ENCODE measurements around the gene DNAJC6.
A peak's percentile ranks its signal among the peaks of the same experiment; 100 is the strongest.

Gene DNAJC6

GRCh38 chr1:65265296-65265650, 44.1 kb upstream of the DNAJC6 start:
- Mint-ChIP-seq H3K4me3 (peak overlapping the region; percentile 75 to 81 (median 79)), H3K4me1 (peaks cover 9% of the 10 kb centered on the region), H3K9me3 (no peaks in the 10 kb centered on the region), H3K36me3 (ENCODE audit: low read depth) (no peaks in the 10 kb centered on the region), H3K27me3 (ENCODE audit: low read depth) (peaks cover 64% of the 10 kb centered on the region), H3K27ac (peak overlapping the region in 1 of 3 experiments; percentile 7)
- TF ChIP-seq CTCF (IDR thresholded peaks at IDR 0.05; ENCODE audit: unreplicated experiment in 3 of 3): no peak

- TF ChIP-seq CTCF (IDR thresholded peaks at IDR 0.05; ENCODE audit: unreplicated experiment in 3 of 3): peak in 2 of 3 experiments; percentile 13 to 33
- Mint-ChIP-seq H3K4me3 (peak overlapping the region; percentile 81 to 83 (median 82)), H3K36me3 (ENCODE audit: low read depth) (no peaks in the 10 kb centered on the region), H3K27me3 (ENCODE audit: low read depth) (peaks cover 58% of the 10 kb centered on the region), H3K4me1 (peaks cover 9% of the 10 kb centered on the region), H3K9me3 (no peaks in the 10 kb centered on the region), H3K27ac (peak overlapping the region in 1 of 3 experiments; percentile 7)
These were observed 43.5 kb upstream of the DNAJC6 start for GRCh38 chr1:65265651-65266351.

GRCh38 chr1:65266476-65266875, 42.9 kb upstream of the DNAJC6 start:
- Mint-ChIP-seq H3K27ac (peak overlapping the region in 1 of 3 experiments; percentile 41), H3K9me3 (no peaks in the 10 kb centered on the region), H3K27me3 (ENCODE audit: low read depth) (peaks cover 54% of the 10 kb centered on the region), H3K36me3 (ENCODE audit: low read depth) (no peaks in the 10 kb centered on the region), H3K4me1 (peaks cover 9% of the 10 kb centered on the region), H3K4me3 (peak overlapping the region; percentile 81 to 83 (median 82))
- no peak for TF ChIP-seq CTCF (IDR thresholded peaks at IDR 0.05; ENCODE audit: unreplicated experiment in 3 of 3)

GRCh38 chr1:65267271-65267670, 42.1 kb upstream of the DNAJC6 start:
- Mint-ChIP-seq H3K27ac (no peak overlapping the region), H3K27me3 (ENCODE audit: low read depth) (peaks cover 54% of the 10 kb centered on the region), H3K36me3 (ENCODE audit: low read depth) (no peaks in the 10 kb centered on the region), H3K4me3 (peak overlapping the region; percentile 27 to 51 (median 42)), H3K9me3 (no peaks in the 10 kb centered on the region), H3K4me1 (peaks cover 9% of the 10 kb centered on the region)
- TF ChIP-seq CTCF (IDR thresholded peaks at IDR 0.05; ENCODE audit: unreplicated experiment in 3 of 3): no peak

- TF ChIP-seq CTCF (IDR thresholded peaks at IDR 0.05; ENCODE audit: unreplicated experiment in 3 of 3): no peak
- peaks cover 9% of the 10 kb centered on the region for H3K4me1 Mint-ChIP-seq
- no peak overlapping the region for H3K27ac Mint-ChIP-seq
- H3K4me3 Mint-ChIP-seq: no peak overlapping the region
- H3K36me3 Mint-ChIP-seq (ENCODE audit: low read depth): no peaks in the 10 kb centered on the region
- peaks cover 52% of the 10 kb centered on the region for H3K27me3 Mint-ChIP-seq (ENCODE audit: low read depth)
- H3K9me3 Mint-ChIP-seq: no peaks in the 10 kb centered on the region
These were observed 41.7 kb upstream of the DNAJC6 start for GRCh38 chr1:65267683-65268082.

GRCh38 chr1:65269612-65270011, 39.7 kb upstream of the DNAJC6 start:
- TF ChIP-seq CTCF (IDR thresholded peaks at IDR 0.05; ENCODE audit: unreplicated experiment in 3 of 3): no peak
- Mint-ChIP-seq H3K27me3 (ENCODE audit: low read depth) (peaks cover 33% of the 10 kb centered on the region), H3K36me3 (ENCODE audit: low read depth) (no peaks in the 10 kb centered on the region), H3K9me3 (no peaks in the 10 kb centered on the region), H3K27ac (no peak overlapping the region), H3K4me3 (no peak overlapping the region), H3K4me1 (peaks cover 7% of the 10 kb centered on the region)

Data from nephron (organoid).